Measurements from ENCODE around the gene SPG11. TPM values are rescaled to one million over a fixed set of nuclear protein-coding genes. Genes with fewer than 3 reads are reported as not detected.
"Not testable (repeated sequence)": the region's sequence is repeated elsewhere in the genome, so short reads cannot be mapped to it uniquely, and the experiment has no call there.

SPG11 gene
- total and polyA plus RNA-seq, 2 of the 13 experiments (the other 11 are each of a cell fraction or from before 2014, with no cell fraction given) = 31.5 to 40.7 TPM

DNA sequence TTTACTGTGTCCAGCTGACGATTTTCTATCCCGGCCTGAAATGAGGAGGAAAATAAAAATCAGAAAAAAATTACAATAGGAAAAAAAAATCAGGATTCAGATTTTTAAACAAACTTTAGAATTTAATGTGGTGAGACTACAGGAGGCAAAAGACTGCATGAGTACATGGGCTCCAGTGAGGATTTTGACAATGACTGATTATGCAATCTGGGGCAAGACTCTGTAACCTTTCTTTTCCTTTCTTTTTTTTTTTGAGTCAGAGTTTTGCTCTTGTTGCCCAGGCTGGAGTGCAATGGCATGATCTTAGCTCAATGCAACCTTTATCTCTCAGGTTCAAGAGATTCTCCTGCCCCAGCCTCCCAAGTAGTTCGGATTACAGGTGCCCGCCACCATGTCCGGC is 29.9 kb downstream of the SPG11 start:
- BruUV-seq (replicated peaks) = no TSS peak
- in situ Hi-C loops (cut with HindIII; ENCODE audit: extremely low pct_ligation_motif_present, low pct_unique_long_range_greater_than_20kb) = no loop called here
- ChIA-PET POLR2A (interaction anchor here (1.2 kb wide), 1 partner anchor 29 kb away, joined by 5 read pairs; the partner anchor contains the start of gene SPG11), CTCF (ENCODE audit: low intra/inter-chr PET ratio, low total read pairs) (no interaction called here)
- Histone ChIP-seq H3K27ac (ENCODE audit: extremely low read length, insufficient read depth, low read length) (no peak overlapping the region), H3K4me1 (ENCODE audit: insufficient read depth, low read length) (no peaks in the 10 kb centered on the region), H3K4me3 (replicated peaks in 1 of 3; ENCODE audit: insufficient read depth in 1 of 3, low read depth in 2 of 3, low read length in 3 of 3) (no peak overlapping the region), H3K9ac (ENCODE audit: insufficient read depth, low read depth, low read length) (no peak overlapping the region), H3K79me2 (ENCODE audit: insufficient read depth, low read length) (no peaks in the 10 kb centered on the region), H3K9me3 (ENCODE audit: low read length) (no peaks in the 10 kb centered on the region), H4K20me1 (ENCODE audit: insufficient read depth, low read length) (no peaks in the 10 kb centered on the region), H2AFZ (ENCODE audit: low read length) (no peak overlapping the region), H3K4me2 (ENCODE audit: low read depth, low read length) (no peak overlapping the region), H3K36me3 (replicated peaks in 1 of 2; ENCODE audit: control insufficient read depth in 1 of 2, insufficient read depth in 2 of 2, low read length in 2 of 2) (peaks cover 12 to 46% of the 10 kb centered on the region in 2 experiments; a peak in 4 of 5 replicates), H3K27me3 (ENCODE audit: control insufficient read depth in 1 of 2, insufficient read depth in 2 of 2, low read length in 2 of 2) (no peaks in the 10 kb centered on the region)
- 95% methylated on average over 5 of the region's 5 CpGs for WGBS (ENCODE audit: low lambda C conversion rate)
- intact Hi-C loops (cut with micrococcal nuclease; ENCODE audit: unreplicated experiment) = no loop called here
- ATAC-seq (no peak), DNase-seq (ENCODE audit: low spot score) (no peak), FAIRE-seq (no peak)
- TF ChIP-seq MLLT10 (CRISPR knock-in tag; IDR thresholded peaks at IDR 0.05) (no peak), NFE2L1 (CRISPR knock-in tag; IDR thresholded peaks at IDR 0.05; ENCODE audit: borderline replicate concordance) (no peak), ZBTB1 (CRISPR knock-in tag; IDR thresholded peaks at IDR 0.05; ENCODE audit: borderline replicate concordance) (no peak), ZNF180 (CRISPR knock-in tag; IDR thresholded peaks at IDR 0.05; ENCODE audit: borderline replicate concordance, low read depth) (no peak), CHD4 (IDR thresholded peaks at IDR 0.05; ENCODE audit: borderline replicate concordance, low read length) (no peak), HOXA5 (CRISPR knock-in tag; IDR thresholded peaks at IDR 0.05) (no peak), NCOR1 (IDR thresholded peaks at IDR 0.05; ENCODE audit: borderline replicate concordance, low read length) (no peak), CREM (IDR thresholded peaks at IDR 0.05) (no peak), CREM (CRISPR knock-in tag; IDR thresholded peaks at IDR 0.05) (no peak)
- TF ChIP-seq, protein P1, sequence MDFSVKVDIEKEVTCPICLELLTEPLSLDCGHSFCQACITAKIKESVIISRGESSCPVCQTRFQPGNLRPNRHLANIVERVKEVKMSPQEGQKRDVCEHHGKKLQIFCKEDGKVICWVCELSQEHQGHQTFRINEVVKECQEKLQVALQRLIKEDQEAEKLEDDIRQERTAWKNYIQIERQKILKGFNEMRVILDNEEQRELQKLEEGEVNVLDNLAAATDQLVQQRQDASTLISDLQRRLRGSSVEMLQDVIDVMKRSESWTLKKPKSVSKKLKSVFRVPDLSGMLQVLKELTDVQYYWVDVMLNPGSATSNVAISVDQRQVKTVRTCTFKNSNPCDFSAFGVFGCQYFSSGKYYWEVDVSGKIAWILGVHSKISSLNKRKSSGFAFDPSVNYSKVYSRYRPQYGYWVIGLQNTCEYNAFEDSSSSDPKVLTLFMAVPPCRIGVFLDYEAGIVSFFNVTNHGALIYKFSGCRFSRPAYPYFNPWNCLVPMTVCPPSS (IDR thresholded peaks at IDR 0.05) = no peak

DNA sequence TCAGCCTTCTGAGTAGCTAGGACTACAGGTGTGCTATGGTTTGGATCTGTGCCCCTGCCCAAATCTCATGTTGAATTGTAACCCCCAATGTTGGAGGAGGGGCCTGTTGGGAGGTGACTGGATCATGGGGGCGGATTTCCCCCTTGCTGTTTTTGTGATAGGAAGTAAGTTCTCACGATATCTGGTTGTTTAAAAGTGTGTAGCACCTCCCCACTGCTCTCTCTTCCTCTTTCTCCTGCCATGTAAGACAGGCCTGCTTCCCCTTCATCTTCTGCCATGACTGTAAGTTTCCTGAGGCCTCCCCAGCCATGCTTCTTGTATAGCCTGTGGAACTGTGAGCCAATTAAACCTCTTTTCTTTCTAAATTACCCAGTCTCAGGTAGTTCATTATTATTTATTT is 38.2 kb downstream of the SPG11 start:
- H3K4me2 ChIP-seq (ENCODE audit: low read depth, low read length); H3K79me2 ChIP-seq (ENCODE audit: insufficient read depth, low read length); H4K20me1 ChIP-seq (ENCODE audit: insufficient read depth, low read length); H3K9ac ChIP-seq (ENCODE audit: insufficient read depth, low read depth, low read length); H3K9me3 ChIP-seq (ENCODE audit: low read length); POLR2A ChIA-PET; H3K4me1 ChIP-seq (ENCODE audit: insufficient read depth, low read length); DNase-seq (ENCODE audit: low spot score); in situ Hi-C loops (cut with HindIII; ENCODE audit: extremely low pct_ligation_motif_present, low pct_unique_long_range_greater_than_20kb); FAIRE-seq; H2AFZ ChIP-seq (ENCODE audit: low read length); BruUV-seq (replicated peaks); CTCF ChIA-PET (ENCODE audit: low intra/inter-chr PET ratio, low total read pairs); ATAC-seq; H3K4me3 ChIP-seq (replicated peaks in 1 of 3; ENCODE audit: insufficient read depth in 1 of 3, low read depth in 2 of 3, low read length in 3 of 3); H3K27me3 ChIP-seq (ENCODE audit: control insufficient read depth in 1 of 2, insufficient read depth in 2 of 2, low read length in 2 of 2); intact Hi-C loops (cut with micrococcal nuclease; ENCODE audit: unreplicated experiment); H3K27ac ChIP-seq (ENCODE audit: extremely low read length, insufficient read depth, low read length): not testable (repeated sequence)
- peaks cover 10 to 56% of the 10 kb centered on the region in 2 experiments; a peak in 4 of 5 replicates for H3K36me3 ChIP-seq (replicated peaks in 1 of 2; ENCODE audit: control insufficient read depth in 1 of 2, insufficient read depth in 2 of 2, low read length in 2 of 2)
- WGBS (ENCODE audit: low lambda C conversion rate) = 100% methylated on average over 2 of the region's 2 CpGs
